H1 (cell line): ENCODE results near the gene ZFP14. TPM values are rescaled to one million over a fixed set of nuclear protein-coding genes. Genes with fewer than 3 reads are reported as not detected.

ENCODE experiments used
- ATF2 ChIP-seq: IDR thresholded peaks from 2 replicates; pipeline ENCODE4 v1.6.1; 2012; ENCODE audit warnings: low read length, inconsistent platforms
- CHD7 ChIP-seq: fragments of 300-600 bp; sonication (generic); IDR thresholded peaks from 2 replicates; pipeline ENCODE4 v1.7.1; 2012; ENCODE audit warnings: low read length, moderate library complexity, mild to moderate bottlenecking, inconsistent platforms; ENCODE audit not compliant: insufficient replicate concordance
- E2F6 ChIP-seq: IDR thresholded peaks from 2 replicates; pipeline ENCODE4 v1.6.1; 2012; ENCODE audit warnings: inconsistent platforms
- KDM5A ChIP-seq: fragments of 200-600 bp; IDR thresholded peaks from 2 replicates; pipeline ENCODE4 v1.7.1; 2012; ENCODE audit warnings: mild to moderate bottlenecking, low read length, inconsistent platforms, mixed read lengths
- POU5F1 ChIP-seq: IDR thresholded peaks from 2 replicates; pipeline ENCODE4 v1.6.1; 2011; ENCODE audit warnings: low read depth, mild to moderate bottlenecking, low read length, moderate library complexity
- SRF ChIP-seq: IDR thresholded peaks from 2 replicates; pipeline ENCODE4 v1.6.1; 2011; ENCODE audit warnings: mild to moderate bottlenecking, low read depth, low read length, moderate library complexity
- polyA plus RNA-seq, 7 experiments: library from polyadenylated mRNA; depleted of rRNA in 3 of 7; stranded (reverse) in 5 of 7; unstranded in 2 of 7; fragments of >200 nt in 5 of 7; fragments of 200-250 nt in 2 of 7; gene quantifications; 1 replicate in 5 of 7; 2 replicates in 1 of 7; 4 replicates in 1 of 7; pipeline versions ENCODE4 v1.2.1 to v1.2.3, GENCODE V29; 2011 to 2013; ENCODE audit warnings: missing spikeins in 2 of 7, mixed read lengths in 2 of 7
- total RNA-seq: library from RNA; stranded (reverse); fragmentation: NEBNext Ultra II Directional; extraction: Animal tissue kit (Norgen Biotek cat#: 25700); gene quantifications from 2 replicates; pipeline ENCODE4 v1.2.1, GENCODE V29; 2021

The ZFP14 gene
- total and polyA plus RNA-seq, 2 of the 8 experiments (the other 6 are each of a cell fraction or from before 2014, with no cell fraction given), result 1.7 to 8.2 TPM

GRCh38 chr19:36330216-36330615, 48.8 kb downstream of the ZFP14 start (continued):
- no peak for TF ChIP-seq CHD7
- no peak for TF ChIP-seq KDM5A
- no peak for TF ChIP-seq ATF2
- no peak for TF ChIP-seq SRF
- no peak for TF ChIP-seq E2F6
- no peak for TF ChIP-seq POU5F1
- TF ChIP-seq, all 59 proteins: peak for 0
